GM13977 (cell line): ENCODE measurements around the gene ZNF766.

Experiments used
- DNase-seq: peaks from one replicate; pipeline ENCODE4 v3.0.0; 2012; ENCODE audit warnings: low spot score
- CTCF ChIP-seq: IDR thresholded peaks from 2 replicates; pipeline ENCODE4 v1.5.1; 2012; ENCODE audit warnings: mild to moderate bottlenecking, control low read depth; ENCODE audit not compliant: insufficient read depth; ENCODE audit errors: extremely low read depth, missing control alignments
- in situ Hi-C: fragments of 300-500 bp; cut with MboI; formaldehyde crosslinking; loops from one replicate; pipeline ENCODE4 v1.12.0; 2022; ENCODE audit warnings: low sequenced_read_pairs, low pct_unique_long_range_greater_than_20kb, mixed read lengths, inconsistent platforms; ENCODE audit not compliant: unreplicated experiment

Gene ZNF766

GRCh38 chr19:52269338-52270261 lies at the start of gene ZNF766:
ZNF766 (plus strand) TSS chr19:52269587; CDS start chr19:52269614, 27 bp downstream.
- TF ChIP-seq CTCF: no peak
- DNase-seq: peak; percentile 96
- in situ Hi-C loops: no loop called here

- TF ChIP-seq CTCF: no peak
- in situ Hi-C loops: no loop called here
Observed at GRCh38 chr19:52219611-52220010, 49.8 kb upstream of the ZNF766 start.

GRCh38 chr19:52221031-52221430 lies 48.4 kb upstream of the ZNF766 start:
- no peak for DNase-seq
- in situ Hi-C loops: no loop called here

More at GRCh38 chr19:52219611-52220010, 49.8 kb upstream of the ZNF766 start:
- DNase-seq: no peak

GRCh38 chr19:52221831-52222375 lies 47.5 kb upstream of the ZNF766 start:
- DNase-seq: no peak
- in situ Hi-C loops: no loop called here
- TF ChIP-seq CTCF: no peak

More at GRCh38 chr19:52221031-52221430, 48.4 kb upstream of the ZNF766 start:
- no peak for TF ChIP-seq CTCF

GRCh38 chr19:52224211-52224610 lies 45.2 kb upstream of the ZNF766 start:
- in situ Hi-C loops: no loop called here
- no peak for DNase-seq
- TF ChIP-seq CTCF: no peak

- TF ChIP-seq CTCF: no peak
- DNase-seq: no peak
- in situ Hi-C loops: no loop called here
Observed at GRCh38 chr19:52226652-52227051, 42.7 kb upstream of the ZNF766 start.
